GM10248 (cell line): ENCODE data around the gene PRAMEF25.
"Not testable (repeated sequence)": the region's sequence is repeated elsewhere in the genome, so short reads cannot be mapped to it uniquely, and the experiment has no call there.

Source experiments
- CTCF ChIA-PET: fragments of 300-600 bp; sonication (Branson Sonifier 250); formaldehyde crosslinking; extraction: SDS; loops from one replicate; lab custom pipeline; 2021; ENCODE audit warnings: antibody characterized with exemption; lab: Yijun Ruan, JAX
- POLR2A ChIA-PET: fragments of 350-650 bp; sonication (Branson Sonifier 250); formaldehyde crosslinking; extraction: SDS; loops from one replicate; lab custom pipeline; 2020; ENCODE audit warnings: antibody characterized with exemption; lab: Yijun Ruan, JAX
- DNase-seq: peaks from one replicate; pipeline ENCODE4 v3.0.0; 2012; ENCODE audit errors: extremely low spot score

PRAMEF25 gene

GRCh38 chr1:13070474-13070873, at the start of gene PRAMEF25:
Gene PRAMEF25, plus strand, starts transcription at chr1:13070774. Its CDS starts 2,920 bp downstream, at chr1:13073694.
- POLR2A ChIA-PET, CTCF ChIA-PET, DNase-seq: not testable (repeated sequence)

- DNase-seq, CTCF ChIA-PET: not testable (repeated sequence)
Measured at GRCh38 chr1:13056475-13056874, 14.1 kb upstream of the PRAMEF25 start, which contains the start of gene PRAMEF27. Gene PRAMEF27, minus strand, starts transcription at chr1:13056575. Its CDS starts 2,916 bp downstream, at chr1:13053659.

GRCh38 chr1:13116754-13117153, 46.2 kb downstream of the PRAMEF25 start, which contains the start of gene HNRNPCL2:
Gene HNRNPCL2, minus strand, starts transcription at chr1:13116854. Its CDS starts 454 bp downstream, at chr1:13116400.
- CTCF ChIA-PET, POLR2A ChIA-PET: not testable (repeated sequence)

More at GRCh38 chr1:13056475-13056874, 14.1 kb upstream of the PRAMEF25 start, which contains the start of gene PRAMEF27:
- POLR2A ChIA-PET: not testable (repeated sequence)

More at GRCh38 chr1:13116754-13117153, 46.2 kb downstream of the PRAMEF25 start, which contains the start of gene HNRNPCL2:
- DNase-seq: not testable (repeated sequence)
